Nephron progenitor cell (in vitro differentiated cells): ENCODE results near the gene CDH16.
A peak's percentile ranks its signal among the peaks of the same experiment; 100 is the strongest.

Experiments used
- DNase-seq: peaks from one replicate; pipeline ENCODE4 v3.0.0; 2021
- H3K27ac Mint-ChIP-seq: 2 replicates; pipeline ENCODE4 v1.8.0; 2021; ENCODE audit warnings: mild to moderate bottlenecking, moderate library complexity, mixed read lengths
- H3K27me3 Mint-ChIP-seq: 2 replicates; pipeline ENCODE4 v1.8.0; 2021; ENCODE audit warnings: mild to moderate bottlenecking, low read depth, mixed read lengths; ENCODE audit not compliant: poor library complexity
- H3K36me3 Mint-ChIP-seq: 2 replicates; pipeline ENCODE4 v1.8.0; 2021; ENCODE audit warnings: low read depth, mixed read lengths
- H3K4me1 Mint-ChIP-seq: 2 replicates; pipeline ENCODE4 v1.8.0; 2021; ENCODE audit warnings: mixed read lengths
- H3K4me3 Mint-ChIP-seq: 2 replicates; pipeline ENCODE4 v1.8.0; 2021; ENCODE audit warnings: mild to moderate bottlenecking, moderate library complexity, mixed read lengths
- H3K9me3 Mint-ChIP-seq: 2 replicates; pipeline ENCODE4 v1.8.0; 2021; ENCODE audit warnings: mild to moderate bottlenecking, moderate library complexity, mixed read lengths
- TF ChIP-seq, protein P1 (sequence below): fragments of 200-600 bp; sonication (generic); IDR thresholded peaks from 2 replicates; pipeline ENCODE4 v1.5.0; 2021; ENCODE audit warnings: antibody characterized with exemption

CDH16 gene

DNA sequence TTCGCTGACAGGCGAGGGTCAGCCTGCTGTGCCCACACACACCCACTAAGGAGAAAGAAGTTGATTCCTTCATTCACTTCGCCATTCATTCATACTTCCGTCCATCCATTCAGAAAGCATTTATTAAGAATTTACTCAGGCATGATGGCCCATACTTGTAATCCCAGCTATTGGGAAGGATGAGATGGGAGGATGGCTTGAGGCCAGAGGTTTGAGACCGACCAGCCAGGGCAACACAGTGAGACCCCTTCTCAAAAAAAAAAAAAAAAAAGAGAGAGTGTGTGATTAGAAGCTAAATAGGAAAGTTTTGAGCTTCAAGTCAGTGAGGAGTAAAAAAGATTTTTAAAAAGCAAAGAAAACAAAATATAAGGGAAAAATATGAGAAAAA is 25.4 kb upstream of the CDH16 start:
- H3K9me3 Mint-ChIP-seq = no peaks in the 10 kb centered on the region
- peaks cover 20% of the 10 kb centered on the region for H3K4me1 Mint-ChIP-seq
- TF ChIP-seq, protein P1, sequence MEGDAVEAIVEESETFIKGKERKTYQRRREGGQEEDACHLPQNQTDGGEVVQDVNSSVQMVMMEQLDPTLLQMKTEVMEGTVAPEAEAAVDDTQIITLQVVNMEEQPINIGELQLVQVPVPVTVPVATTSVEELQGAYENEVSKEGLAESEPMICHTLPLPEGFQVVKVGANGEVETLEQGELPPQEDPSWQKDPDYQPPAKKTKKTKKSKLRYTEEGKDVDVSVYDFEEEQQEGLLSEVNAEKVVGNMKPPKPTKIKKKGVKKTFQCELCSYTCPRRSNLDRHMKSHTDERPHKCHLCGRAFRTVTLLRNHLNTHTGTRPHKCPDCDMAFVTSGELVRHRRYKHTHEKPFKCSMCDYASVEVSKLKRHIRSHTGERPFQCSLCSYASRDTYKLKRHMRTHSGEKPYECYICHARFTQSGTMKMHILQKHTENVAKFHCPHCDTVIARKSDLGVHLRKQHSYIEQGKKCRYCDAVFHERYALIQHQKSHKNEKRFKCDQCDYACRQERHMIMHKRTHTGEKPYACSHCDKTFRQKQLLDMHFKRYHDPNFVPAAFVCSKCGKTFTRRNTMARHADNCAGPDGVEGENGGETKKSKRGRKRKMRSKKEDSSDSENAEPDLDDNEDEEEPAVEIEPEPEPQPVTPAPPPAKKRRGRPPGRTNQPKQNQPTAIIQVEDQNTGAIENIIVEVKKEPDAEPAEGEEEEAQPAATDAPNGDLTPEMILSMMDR = no peak
- H3K36me3 Mint-ChIP-seq = peaks cover 21% of the 10 kb centered on the region
- peaks cover 28% of the 10 kb centered on the region for H3K27me3 Mint-ChIP-seq
- H3K27ac Mint-ChIP-seq = no peak overlapping the region
- H3K4me3 Mint-ChIP-seq = no peak overlapping the region
- no peak for DNase-seq

DNA sequence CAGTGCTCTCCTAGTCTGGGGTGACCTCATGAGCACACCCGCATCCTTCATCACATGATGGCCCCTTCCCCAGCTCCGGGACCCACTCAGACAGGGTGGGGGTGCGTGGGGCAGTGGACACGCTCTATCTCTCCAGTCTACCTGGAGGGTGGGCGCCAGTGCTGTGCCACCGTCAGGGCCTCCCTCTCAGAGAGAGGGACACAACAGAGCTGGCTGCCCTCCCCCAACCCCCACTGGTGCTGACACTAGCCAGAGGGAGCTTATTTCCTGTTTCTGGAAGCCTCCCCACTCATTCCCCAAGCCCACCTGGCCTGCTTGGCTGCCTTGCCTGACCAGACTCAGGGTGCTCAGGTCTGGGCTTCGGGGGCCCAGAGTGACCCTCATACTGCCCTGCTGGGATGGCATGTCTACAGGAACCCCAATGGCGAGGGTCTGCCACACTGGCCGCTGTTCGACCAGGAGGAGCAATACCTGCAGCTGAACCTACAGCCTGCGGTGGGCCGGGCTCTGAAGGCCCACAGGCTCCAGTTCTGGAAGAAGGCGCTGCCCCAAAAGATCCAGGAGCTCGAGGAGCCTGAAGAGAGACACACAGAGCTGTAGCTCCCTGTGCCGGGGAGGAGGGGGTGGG is 24.9 kb upstream of the CDH16 start:
- no peak for DNase-seq
- Mint-ChIP-seq H3K27me3 (peaks cover 26% of the 10 kb centered on the region), H3K36me3 (peaks cover 21% of the 10 kb centered on the region), H3K4me1 (peaks cover 15% of the 10 kb centered on the region), H3K4me3 (no peak overlapping the region), H3K9me3 (no peaks in the 10 kb centered on the region), H3K27ac (no peak overlapping the region)
- TF ChIP-seq, protein P1 = no peak

DNA sequence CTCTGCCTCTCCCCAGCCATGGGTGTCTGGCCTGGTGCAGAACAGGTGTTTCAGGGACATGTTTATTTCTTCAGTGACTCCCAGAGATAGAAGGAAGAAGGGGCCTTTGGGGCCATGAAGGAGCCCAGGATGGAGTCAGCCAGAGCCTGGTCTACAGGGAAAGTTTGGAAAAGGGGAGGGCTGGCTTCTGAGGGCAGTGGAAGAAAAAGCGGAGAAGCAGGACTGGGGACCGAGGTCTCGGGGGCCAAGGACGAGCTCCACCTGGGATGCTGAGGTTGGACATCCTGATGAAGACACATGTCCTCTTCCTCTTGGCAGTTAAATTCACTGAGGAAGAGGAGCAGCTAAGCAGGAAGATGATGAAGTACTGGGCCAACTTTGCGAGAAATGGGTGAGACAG is 24.3 kb upstream of the CDH16 start:
- DNase-seq = no peak
- TF ChIP-seq, protein P1 = no peak
- Mint-ChIP-seq H3K4me1 (peaks cover 9% of the 10 kb centered on the region), H3K36me3 (peaks cover 21% of the 10 kb centered on the region), H3K9me3 (no peaks in the 10 kb centered on the region), H3K4me3 (no peak overlapping the region), H3K27ac (no peak overlapping the region), H3K27me3 (peaks cover 20% of the 10 kb centered on the region)

DNA sequence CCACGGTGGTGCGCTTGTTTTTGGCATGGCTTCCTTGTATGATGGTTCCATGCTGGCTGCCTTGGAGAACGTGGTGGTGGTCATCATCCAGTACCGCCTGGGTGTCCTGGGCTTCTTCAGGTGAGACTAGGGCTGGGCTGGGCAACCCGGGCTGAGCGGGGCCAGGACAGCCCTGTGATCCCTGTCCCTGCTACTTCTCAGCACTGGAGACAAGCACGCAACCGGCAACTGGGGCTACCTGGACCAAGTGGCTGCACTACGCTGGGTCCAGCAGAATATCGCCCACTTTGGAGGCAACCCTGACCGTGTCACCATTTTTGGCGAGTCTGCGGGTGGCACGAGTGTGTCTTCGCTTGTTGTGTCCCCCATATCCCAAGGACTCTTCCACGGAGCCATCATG is 21.6 kb upstream of the CDH16 start:
- H3K9me3 Mint-ChIP-seq = no peaks in the 10 kb centered on the region
- H3K36me3 Mint-ChIP-seq = peaks cover 28% of the 10 kb centered on the region
- no peak overlapping the region for H3K27ac Mint-ChIP-seq
- no peak overlapping the region for H3K4me3 Mint-ChIP-seq
- H3K4me1 Mint-ChIP-seq = peaks cover 23% of the 10 kb centered on the region
- no peak for DNase-seq
- TF ChIP-seq, protein P1 = no peak
- peaks cover 5% of the 10 kb centered on the region for H3K27me3 Mint-ChIP-seq

DNA sequence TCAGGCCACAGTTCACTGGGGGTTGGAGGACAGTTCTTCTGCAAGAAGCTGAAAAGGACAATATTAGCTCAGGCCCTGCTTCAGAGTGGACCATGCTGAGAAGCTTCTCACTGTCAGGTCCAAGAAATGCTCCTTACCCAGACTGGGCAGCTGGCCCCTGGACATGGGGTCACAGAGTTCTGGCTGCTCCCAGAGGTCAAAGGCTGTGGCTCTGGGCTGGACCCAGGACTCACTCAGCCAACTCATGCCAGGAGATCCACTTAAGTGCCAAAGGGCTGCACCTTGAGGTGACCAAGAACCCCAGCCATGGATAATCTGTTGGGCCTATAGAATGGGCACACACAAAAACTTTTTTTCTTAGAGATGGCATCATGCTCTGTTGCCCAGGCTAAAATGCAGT is 20.7 kb upstream of the CDH16 start:
- Mint-ChIP-seq H3K36me3 (peaks cover 28% of the 10 kb centered on the region), H3K9me3 (no peaks in the 10 kb centered on the region), H3K4me3 (no peak overlapping the region), H3K27me3 (peaks cover 5% of the 10 kb centered on the region), H3K27ac (no peak overlapping the region), H3K4me1 (peaks cover 26% of the 10 kb centered on the region)
- TF ChIP-seq, protein P1 = no peak
- DNase-seq = no peak

DNA sequence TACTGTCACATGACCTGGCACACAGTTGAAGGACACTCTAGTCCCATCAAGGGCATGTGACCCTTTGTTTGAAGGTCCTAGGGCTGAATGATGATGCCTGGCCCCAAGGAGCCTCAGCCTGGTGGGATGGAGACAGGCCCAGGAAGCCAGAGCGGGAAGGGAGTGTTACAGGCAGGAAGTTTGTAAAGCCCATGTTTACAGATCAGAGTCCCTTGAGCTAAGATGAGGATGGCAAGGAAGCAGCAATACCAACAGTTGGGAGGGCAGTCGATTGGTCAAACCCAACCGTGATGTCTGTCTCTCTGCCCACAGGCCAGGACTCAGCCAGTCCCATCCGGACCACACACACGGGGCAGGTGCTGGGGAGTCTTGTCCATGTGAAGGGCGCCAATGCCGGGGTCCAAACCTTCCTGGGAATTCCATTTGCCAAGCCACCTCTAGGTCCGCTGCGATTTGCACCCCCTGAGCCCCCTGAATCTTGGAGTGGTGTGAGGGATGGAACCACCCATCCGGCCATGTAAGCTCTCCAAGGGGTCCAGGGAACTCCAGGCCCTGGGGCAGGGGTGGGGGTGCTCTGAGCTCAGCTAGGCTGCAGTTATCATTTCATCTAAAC is 19.1 kb upstream of the CDH16 start:
- no peak for DNase-seq
- H3K27ac Mint-ChIP-seq = no peak overlapping the region
- TF ChIP-seq, protein P1 = no peak
- peaks cover 9% of the 10 kb centered on the region for H3K27me3 Mint-ChIP-seq
- H3K9me3 Mint-ChIP-seq = no peaks in the 10 kb centered on the region
- H3K4me3 Mint-ChIP-seq = peak overlapping the region; percentile 33
- peaks cover 24% of the 10 kb centered on the region for H3K36me3 Mint-ChIP-seq
- peaks cover 41% of the 10 kb centered on the region for H3K4me1 Mint-ChIP-seq
